Neural cell (in vitro differentiated cells): ENCODE results near the gene GTPBP1. TPM values are rescaled to one million over a fixed set of nuclear protein-coding genes. Genes with fewer than 3 reads are reported as not detected.

Experiments
- H2AFZ ChIP-seq: fragments of 200-600, 300-800 bp; sonication (generic), shearing (Covaris generic); 2 replicates; pipeline ENCODE4 v1.6.0; 2014; ENCODE audit warnings: low read depth, mild to moderate bottlenecking, antibody characterized with exemption, low read length, moderate library complexity
- H3F3A ChIP-seq: fragments of 200-600 bp; shearing (Covaris generic); 2 replicates; pipeline ENCODE4 v1.6.1; 2016; ENCODE audit warnings: mild to moderate bottlenecking, moderate library complexity, mixed read lengths, antibody characterized with exemption, low read length; ENCODE audit not compliant: insufficient read depth, poor library complexity, severe bottlenecking
- H3K27ac ChIP-seq: fragments of 200-600, 300-800 bp; sonication (generic), shearing (Covaris generic); 2 replicates; pipeline ENCODE4 v1.5.1; 2014; ENCODE audit warnings: mild to moderate bottlenecking, low read length, moderate library complexity
- H3K27me3 ChIP-seq: fragments of 300-800, 200-600 bp; sonication (generic), shearing (Covaris generic); 2 replicates; pipeline ENCODE4 v1.6.0; 2014; ENCODE audit warnings: mild to moderate bottlenecking, low read depth, low read length, moderate library complexity; ENCODE audit not compliant: insufficient read depth
- H3K36me3 ChIP-seq: fragments of 300-800, 200-600 bp; sonication (generic), shearing (Covaris generic); 2 replicates; pipeline ENCODE4 v1.5.1; 2014; ENCODE audit warnings: mild to moderate bottlenecking, antibody characterized with exemption, low read length, moderate library complexity; ENCODE audit not compliant: insufficient read depth
- H3K4me2 ChIP-seq: fragments of 300-800, 200-600 bp; sonication (generic), shearing (Covaris generic); 2 replicates; pipeline ENCODE4 v1.6.0; 2014; ENCODE audit warnings: mild to moderate bottlenecking, low read length
- H3K4me3 ChIP-seq: fragments of 300-800, 200-600 bp; sonication (generic), shearing (Covaris generic); 2 replicates; pipeline ENCODE4 v1.5.1; 2014; ENCODE audit warnings: mild to moderate bottlenecking, low read length, moderate library complexity
- H3K79me2 ChIP-seq: fragments of 200-600 bp; shearing (Covaris generic); replicated peaks from 2 replicates; pipeline ENCODE4 v1.6.0; 2014; ENCODE audit warnings: mild to moderate bottlenecking, low read length, moderate library complexity; ENCODE audit not compliant: insufficient read depth
- H3K9ac ChIP-seq: fragments of 300-800, 200-600 bp; sonication (generic), shearing (Covaris generic); 2 replicates; pipeline ENCODE4 v1.6.1; 2016; ENCODE audit warnings: mild to moderate bottlenecking, low read length, mixed read lengths
- H3K9me2 ChIP-seq: fragments of 200-600 bp; shearing (Covaris generic); 2 replicates; pipeline ENCODE4 v1.6.1; 2016; ENCODE audit warnings: mild to moderate bottlenecking, low read length, mixed read lengths; ENCODE audit not compliant: insufficient read depth
- H3K9me3 ChIP-seq: fragments of 200-600, 300-800 bp; sonication (generic), shearing (Covaris generic); 2 replicates; pipeline ENCODE4 v1.6.1; 2016; ENCODE audit warnings: mild to moderate bottlenecking, mixed run types, low read length, moderate library complexity, mixed read lengths
- H4K20me1 ChIP-seq: fragments of 200-600 bp; shearing (Covaris generic); 2 replicates; pipeline ENCODE4 v1.6.1; 2016; ENCODE audit warnings: mild to moderate bottlenecking, mixed run types; ENCODE audit not compliant: insufficient read depth
- EP300 ChIP-seq: fragments of 450-650 bp; conservative IDR thresholded peaks from 2 replicates; pipeline ENCODE4 v1.6.1; 2014; ENCODE audit warnings: antibody characterized with exemption, mild to moderate bottlenecking, moderate library complexity; ENCODE audit not compliant: poor library complexity, severe bottlenecking
- EZH2 ChIP-seq: fragments of 200-600, 300-800 bp; shearing (Covaris generic), sonication (generic); IDR thresholded peaks from 2 replicates; pipeline ENCODE4 v1.6.1; 2014; ENCODE audit warnings: antibody characterized with exemption, low read length, borderline replicate concordance, mild to moderate bottlenecking; ENCODE audit not compliant: insufficient read depth, poor library complexity, severe bottlenecking
- MXI1 ChIP-seq: fragments of 450-650 bp; conservative IDR thresholded peaks from 2 replicates; pipeline ENCODE4 v1.6.1; 2014; ENCODE audit warnings: antibody characterized with exemption, mild to moderate bottlenecking; ENCODE audit not compliant: poor library complexity, severe bottlenecking
- POLR2AphosphoS5 ChIP-seq: IDR thresholded peaks from 2 replicates; pipeline ENCODE4 v1.6.1; 2012
- RAD21 ChIP-seq: fragments of 450-650 bp; conservative IDR thresholded peaks from 2 replicates; pipeline ENCODE4 v1.6.1; 2014; ENCODE audit warnings: antibody characterized with exemption, mild to moderate bottlenecking, moderate library complexity
- SMC3 ChIP-seq: fragments of 450-650 bp; conservative IDR thresholded peaks from 2 replicates; pipeline ENCODE4 v1.6.1; 2014; ENCODE audit warnings: antibody characterized with exemption, mild to moderate bottlenecking, moderate library complexity; ENCODE audit not compliant: poor library complexity
- TAF1 ChIP-seq: IDR thresholded peaks from 2 replicates; pipeline ENCODE4 v1.6.1; 2012; ENCODE audit warnings: low read depth
- polyA plus RNA-seq: library from polyadenylated mRNA; depleted of rRNA; stranded (reverse); fragments of >200 nt; gene quantifications from 2 replicates; pipeline ENCODE4 v1.2.3, GENCODE V29; 2014
- TF ChIP-seq, protein P1 (sequence below): IDR thresholded peaks from 2 replicates; pipeline ENCODE4 v1.6.1; 2012; ENCODE audit warnings: borderline replicate concordance
- TF ChIP-seq, protein P2 (sequence below): fragments of 450-650 bp; IDR thresholded peaks from 2 replicates; pipeline ENCODE4 v1.5.1; 2014; ENCODE audit warnings: antibody characterized with exemption, mild to moderate bottlenecking, moderate library complexity; ENCODE audit not compliant: poor library complexity, severe bottlenecking

GTPBP1 gene
- polyA plus RNA-seq, 1 donor from 2014 or later, result 31.9 TPM

DNA sequence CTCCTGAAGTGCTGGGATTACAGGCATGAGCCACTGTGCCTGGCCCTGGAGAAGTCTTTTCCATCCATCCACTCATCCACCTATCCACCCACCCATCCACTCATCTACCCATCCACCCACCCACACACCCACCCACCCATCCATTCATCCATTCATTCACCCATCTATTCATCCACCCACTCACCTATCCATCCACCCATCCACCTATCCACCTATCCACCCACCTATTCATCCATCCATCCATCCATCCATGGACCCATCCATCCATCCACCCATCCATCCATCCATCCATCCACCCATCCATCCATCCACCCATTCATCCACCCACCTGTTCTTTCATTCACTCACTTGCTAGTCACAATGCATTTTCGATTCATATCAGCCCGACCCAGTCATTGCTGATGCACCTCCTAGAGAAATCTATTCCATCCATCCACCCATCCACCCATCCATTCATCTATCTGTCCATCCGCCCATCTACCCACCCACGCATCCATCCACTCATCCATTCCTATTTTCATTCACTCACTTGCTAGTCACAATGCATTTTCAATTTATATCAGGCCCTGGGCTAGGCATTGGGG lies 67.7 kb downstream of the GTPBP1 start:
- no peak overlapping the region for H3K4me2 ChIP-seq
- no peak overlapping the region for H3K27ac ChIP-seq
- no peaks in the 10 kb centered on the region for H3K27me3 ChIP-seq
- no peaks in the 10 kb centered on the region for H3K9me3 ChIP-seq
- no peak overlapping the region for H2AFZ ChIP-seq
- no peaks in the 10 kb centered on the region for H3K9me2 ChIP-seq
- H3F3A ChIP-seq, result no peaks in the 10 kb centered on the region
- H4K20me1 ChIP-seq, result no peaks in the 10 kb centered on the region
- H3K79me2 ChIP-seq, result no peaks in the 10 kb centered on the region
- no peak overlapping the region for H3K9ac ChIP-seq
- H3K36me3 ChIP-seq, result no peaks in the 10 kb centered on the region
- TF ChIP-seq EZH2, result no peak
- TF ChIP-seq, protein P1, sequence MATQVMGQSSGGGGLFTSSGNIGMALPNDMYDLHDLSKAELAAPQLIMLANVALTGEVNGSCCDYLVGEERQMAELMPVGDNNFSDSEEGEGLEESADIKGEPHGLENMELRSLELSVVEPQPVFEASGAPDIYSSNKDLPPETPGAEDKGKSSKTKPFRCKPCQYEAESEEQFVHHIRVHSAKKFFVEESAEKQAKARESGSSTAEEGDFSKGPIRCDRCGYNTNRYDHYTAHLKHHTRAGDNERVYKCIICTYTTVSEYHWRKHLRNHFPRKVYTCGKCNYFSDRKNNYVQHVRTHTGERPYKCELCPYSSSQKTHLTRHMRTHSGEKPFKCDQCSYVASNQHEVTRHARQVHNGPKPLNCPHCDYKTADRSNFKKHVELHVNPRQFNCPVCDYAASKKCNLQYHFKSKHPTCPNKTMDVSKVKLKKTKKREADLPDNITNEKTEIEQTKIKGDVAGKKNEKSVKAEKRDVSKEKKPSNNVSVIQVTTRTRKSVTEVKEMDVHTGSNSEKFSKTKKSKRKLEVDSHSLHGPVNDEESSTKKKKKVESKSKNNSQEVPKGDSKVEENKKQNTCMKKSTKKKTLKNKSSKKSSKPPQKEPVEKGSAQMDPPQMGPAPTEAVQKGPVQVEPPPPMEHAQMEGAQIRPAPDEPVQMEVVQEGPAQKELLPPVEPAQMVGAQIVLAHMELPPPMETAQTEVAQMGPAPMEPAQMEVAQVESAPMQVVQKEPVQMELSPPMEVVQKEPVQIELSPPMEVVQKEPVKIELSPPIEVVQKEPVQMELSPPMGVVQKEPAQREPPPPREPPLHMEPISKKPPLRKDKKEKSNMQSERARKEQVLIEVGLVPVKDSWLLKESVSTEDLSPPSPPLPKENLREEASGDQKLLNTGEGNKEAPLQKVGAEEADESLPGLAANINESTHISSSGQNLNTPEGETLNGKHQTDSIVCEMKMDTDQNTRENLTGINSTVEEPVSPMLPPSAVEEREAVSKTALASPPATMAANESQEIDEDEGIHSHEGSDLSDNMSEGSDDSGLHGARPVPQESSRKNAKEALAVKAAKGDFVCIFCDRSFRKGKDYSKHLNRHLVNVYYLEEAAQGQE, result no peak
- TF ChIP-seq MXI1, result no peak
- no peak for TF ChIP-seq SMC3
- TF ChIP-seq RAD21, result no peak
- TF ChIP-seq TAF1, result no peak
- TF ChIP-seq EP300, result no peak
- no peak for TF ChIP-seq POLR2AphosphoS5
- TF ChIP-seq, protein P2, sequence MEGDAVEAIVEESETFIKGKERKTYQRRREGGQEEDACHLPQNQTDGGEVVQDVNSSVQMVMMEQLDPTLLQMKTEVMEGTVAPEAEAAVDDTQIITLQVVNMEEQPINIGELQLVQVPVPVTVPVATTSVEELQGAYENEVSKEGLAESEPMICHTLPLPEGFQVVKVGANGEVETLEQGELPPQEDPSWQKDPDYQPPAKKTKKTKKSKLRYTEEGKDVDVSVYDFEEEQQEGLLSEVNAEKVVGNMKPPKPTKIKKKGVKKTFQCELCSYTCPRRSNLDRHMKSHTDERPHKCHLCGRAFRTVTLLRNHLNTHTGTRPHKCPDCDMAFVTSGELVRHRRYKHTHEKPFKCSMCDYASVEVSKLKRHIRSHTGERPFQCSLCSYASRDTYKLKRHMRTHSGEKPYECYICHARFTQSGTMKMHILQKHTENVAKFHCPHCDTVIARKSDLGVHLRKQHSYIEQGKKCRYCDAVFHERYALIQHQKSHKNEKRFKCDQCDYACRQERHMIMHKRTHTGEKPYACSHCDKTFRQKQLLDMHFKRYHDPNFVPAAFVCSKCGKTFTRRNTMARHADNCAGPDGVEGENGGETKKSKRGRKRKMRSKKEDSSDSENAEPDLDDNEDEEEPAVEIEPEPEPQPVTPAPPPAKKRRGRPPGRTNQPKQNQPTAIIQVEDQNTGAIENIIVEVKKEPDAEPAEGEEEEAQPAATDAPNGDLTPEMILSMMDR, result no peak
- no peak overlapping the region for H3K4me3 ChIP-seq

DNA sequence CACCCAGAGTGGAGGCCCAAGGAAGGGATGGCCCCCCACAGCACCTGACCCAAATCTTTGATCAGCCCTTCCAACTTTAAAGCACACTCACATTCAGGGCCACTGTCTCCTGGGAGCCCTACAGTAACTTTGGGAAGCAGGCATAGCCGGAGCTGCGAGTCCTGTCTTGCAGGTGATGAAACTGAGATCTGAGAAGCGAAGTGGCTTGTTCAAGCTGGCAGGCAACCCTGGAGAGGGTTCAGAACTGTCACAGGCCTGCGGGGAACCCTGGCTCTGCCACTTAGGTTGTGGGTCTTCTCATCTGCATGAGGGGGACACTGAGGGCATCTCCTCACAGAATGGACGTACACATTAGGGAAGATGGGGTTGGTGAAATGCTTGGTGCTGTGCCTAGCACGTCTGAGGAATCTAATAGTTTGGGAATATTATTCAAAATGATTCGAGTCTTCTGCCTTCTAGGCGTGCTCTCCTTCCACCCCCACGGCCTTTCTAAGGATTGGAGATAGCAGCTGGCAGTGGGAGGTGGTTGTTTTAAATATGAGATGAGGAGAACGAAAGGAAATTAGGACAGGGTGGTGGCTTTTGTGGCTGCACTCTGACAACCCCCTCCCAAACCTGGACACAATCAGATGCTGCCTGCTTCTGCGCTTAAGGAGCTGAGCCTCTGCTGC lies 68.9 kb downstream of the GTPBP1 start:
- no peaks in the 10 kb centered on the region for H3K9me2 ChIP-seq
- no peak overlapping the region for H3K4me3 ChIP-seq
- H3K27ac ChIP-seq, result no peak overlapping the region
- no peak overlapping the region for H3K9ac ChIP-seq
- TF ChIP-seq SMC3, result no peak
- no peak for TF ChIP-seq RAD21
- no peak for TF ChIP-seq EZH2
- TF ChIP-seq, protein P2, result no peak
- no peak for TF ChIP-seq MXI1
- TF ChIP-seq, protein P1, result no peak
- no peak for TF ChIP-seq EP300
- no peak for TF ChIP-seq TAF1
- no peak for TF ChIP-seq POLR2AphosphoS5
- no peaks in the 10 kb centered on the region for H3K36me3 ChIP-seq
- H3K79me2 ChIP-seq, result no peaks in the 10 kb centered on the region
- H3K9me3 ChIP-seq, result no peaks in the 10 kb centered on the region
- H3K4me2 ChIP-seq, result no peak overlapping the region
- no peaks in the 10 kb centered on the region for H4K20me1 ChIP-seq
- no peak overlapping the region for H2AFZ ChIP-seq
- H3K27me3 ChIP-seq, result no peaks in the 10 kb centered on the region
- H3F3A ChIP-seq, result no peaks in the 10 kb centered on the region
